Measurements from ENCODE around the gene FAT4.

Gene FAT4

GRCh38 chr4:125306533-125306932 lies 8.2 kb upstream of the FAT4 start:
- no peak for DNase-seq (ENCODE audit: low spot score in 2 of 2)
- Histone ChIP-seq H3K4me3 (no peak overlapping the region), H3K9me3 (no peaks in the 10 kb centered on the region), H3K36me3 (replicated peaks) (no peaks in the 10 kb centered on the region), H3K27me3 (ENCODE audit: low read depth) (no peaks in the 10 kb centered on the region), H3K4me1 (no peaks in the 10 kb centered on the region)
- in situ Hi-C loops (cut with MboI; ENCODE audit: low sequenced_read_pairs): loop anchor here (25.0 kb wide), 2 partner anchors 681 to 1281 kb away; no protein-coding TSS in a partner anchor

GRCh38 chr4:125311503-125311902 lies 3.3 kb upstream of the FAT4 start:
- Histone ChIP-seq H3K4me1 (peaks cover 13% of the 10 kb centered on the region), H3K9me3 (no peaks in the 10 kb centered on the region; the same call in 1 of the 2 replicates), H3K4me3 (no peak overlapping the region), H3K36me3 (replicated peaks) (no peaks in the 10 kb centered on the region), H3K27me3 (ENCODE audit: low read depth) (no peaks in the 10 kb centered on the region)
- in situ Hi-C loops (cut with MboI; ENCODE audit: low sequenced_read_pairs): loop anchor here (10.0 to 25.0 kb wide), 3 partner anchors 433 to 1276 kb away; no protein-coding TSS in a partner anchor
- no peak for DNase-seq (ENCODE audit: low spot score in 2 of 2)

- no peaks in the 10 kb centered on the region; the same call in none of the 2 replicates for H3K36me3 ChIP-seq (replicated peaks)
- peaks cover 13% of the 10 kb centered on the region for H3K4me1 ChIP-seq
- peak; percentile 74 to 92 for DNase-seq (ENCODE audit: low spot score in 2 of 2)
- H3K9me3 ChIP-seq: peaks cover 11% of the 10 kb centered on the region
- in situ Hi-C loops (cut with MboI; ENCODE audit: low sequenced_read_pairs): loop anchor here (10.0 to 25.0 kb wide), 3 partner anchors 431 to 1274 kb away; no protein-coding TSS in a partner anchor
- H3K27me3 ChIP-seq (ENCODE audit: low read depth): no peaks in the 10 kb centered on the region
- no peak overlapping the region for H3K4me3 ChIP-seq
Measured at GRCh38 chr4:125313497-125313896, 1.3 kb upstream of the FAT4 start.

GRCh38 chr4:125313989-125314667 lies 627 bp upstream of the FAT4 start:
- Histone ChIP-seq H3K36me3 (replicated peaks) (no peaks in the 10 kb centered on the region; the same call in none of the 2 replicates), H3K9me3 (peaks cover 11% of the 10 kb centered on the region), H3K27me3 (ENCODE audit: low read depth) (no peaks in the 10 kb centered on the region), H3K4me3 (peak overlapping the region; percentile 72), H3K4me1 (peaks cover 13% of the 10 kb centered on the region)
- in situ Hi-C loops (cut with MboI; ENCODE audit: low sequenced_read_pairs): loop anchor here (10.0 to 25.0 kb wide), 3 partner anchors 431 to 1273 kb away; no protein-coding TSS in a partner anchor
- peak in 1 of 2 experiments; percentile 60 for DNase-seq (ENCODE audit: low spot score in 2 of 2)

- H3K9me3 ChIP-seq: peaks cover 11% of the 10 kb centered on the region
- DNase-seq (ENCODE audit: low spot score in 2 of 2): peak; percentile 52 to 72
- peak overlapping the region; percentile 72 for H3K4me3 ChIP-seq
- H3K27me3 ChIP-seq (ENCODE audit: low read depth): no peaks in the 10 kb centered on the region
- no peaks in the 10 kb centered on the region; the same call in none of the 2 replicates for H3K36me3 ChIP-seq (replicated peaks)
- peaks cover 13% of the 10 kb centered on the region for H3K4me1 ChIP-seq
- in situ Hi-C loops (cut with MboI; ENCODE audit: low sequenced_read_pairs): loop anchor here (10.0 to 25.0 kb wide), 3 partner anchors 429 to 1272 kb away; no protein-coding TSS in a partner anchor
Measured at GRCh38 chr4:125315576-125316400, 1.0 kb downstream of the FAT4 start.

GRCh38 chr4:125316401-125316790 lies 1.6 kb downstream of the FAT4 start:
- Histone ChIP-seq H3K36me3 (replicated peaks) (no peaks in the 10 kb centered on the region; the same call in none of the 2 replicates), H3K9me3 (peaks cover 11% of the 10 kb centered on the region), H3K4me1 (peaks cover 13% of the 10 kb centered on the region), H3K4me3 (peak overlapping the region; percentile 72), H3K27me3 (ENCODE audit: low read depth) (no peaks in the 10 kb centered on the region)
- peak in 1 of 2 experiments; percentile 23 for DNase-seq (ENCODE audit: low spot score in 2 of 2)
- in situ Hi-C loops (cut with MboI; ENCODE audit: low sequenced_read_pairs): loop anchor here (10.0 to 25.0 kb wide), 3 partner anchors 428 to 1271 kb away; no protein-coding TSS in a partner anchor

- H3K4me3 ChIP-seq: no peak overlapping the region; the same call in 1 of the 2 replicates
- no peaks in the 10 kb centered on the region for H3K27me3 ChIP-seq (ENCODE audit: low read depth)
- peaks cover 11% of the 10 kb centered on the region for H3K9me3 ChIP-seq
- peaks cover 13% of the 10 kb centered on the region for H3K4me1 ChIP-seq
- in situ Hi-C loops (cut with MboI; ENCODE audit: low sequenced_read_pairs): loop anchor here (10.0 to 25.0 kb wide), 3 partner anchors 428 to 1270 kb away; no protein-coding TSS in a partner anchor
- H3K36me3 ChIP-seq (replicated peaks): no peaks in the 10 kb centered on the region; the same call in none of the 2 replicates
- DNase-seq (ENCODE audit: low spot score in 2 of 2): no peak
Measured at GRCh38 chr4:125316791-125317524, 2.2 kb downstream of the FAT4 start.

- in situ Hi-C loops (cut with MboI; ENCODE audit: low sequenced_read_pairs): loop anchor here (10.0 to 25.0 kb wide), 3 partner anchors 427 to 1270 kb away; no protein-coding TSS in a partner anchor
- H3K4me1 ChIP-seq: peaks cover 18% of the 10 kb centered on the region
- no peaks in the 10 kb centered on the region for H3K27me3 ChIP-seq (ENCODE audit: low read depth)
- no peak overlapping the region for H3K4me3 ChIP-seq
- H3K9me3 ChIP-seq: peaks cover 11% of the 10 kb centered on the region
- H3K36me3 ChIP-seq (replicated peaks): no peaks in the 10 kb centered on the region; the same call in none of the 2 replicates
- no peak for DNase-seq (ENCODE audit: low spot score in 2 of 2)
Measured at GRCh38 chr4:125317525-125317877, 2.7 kb downstream of the FAT4 start.

- in situ Hi-C loops (cut with MboI; ENCODE audit: low sequenced_read_pairs): loop anchor here (10.0 to 25.0 kb wide), 3 partner anchors 425 to 1268 kb away; no protein-coding TSS in a partner anchor
- Histone ChIP-seq H3K9me3 (peaks cover 11% of the 10 kb centered on the region), H3K36me3 (replicated peaks) (no peaks in the 10 kb centered on the region; the same call in none of the 2 replicates), H3K4me1 (peaks cover 13% of the 10 kb centered on the region), H3K27me3 (ENCODE audit: low read depth) (no peaks in the 10 kb centered on the region), H3K4me3 (no peak overlapping the region)
- DNase-seq (ENCODE audit: low spot score in 2 of 2): no peak
Measured at GRCh38 chr4:125319311-125319710, 4.6 kb downstream of the FAT4 start.

GRCh38 chr4:125321709-125322365 lies 7.1 kb downstream of the FAT4 start:
- Histone ChIP-seq H3K9me3 (peaks cover 9% of the 10 kb centered on the region), H3K4me1 (peaks cover 25% of the 10 kb centered on the region), H3K36me3 (replicated peaks) (no peaks in the 10 kb centered on the region; the same call in none of the 2 replicates), H3K4me3 (no peak overlapping the region), H3K27me3 (ENCODE audit: low read depth) (no peaks in the 10 kb centered on the region)
- in situ Hi-C loops (cut with MboI; ENCODE audit: low sequenced_read_pairs): loop anchor here (25.0 kb wide), 2 partner anchors 665 to 1265 kb away; no protein-coding TSS in a partner anchor
- DNase-seq (ENCODE audit: low spot score in 2 of 2): no peak

GRCh38 chr4:125322366-125322730 lies 7.6 kb downstream of the FAT4 start:
- Histone ChIP-seq H3K36me3 (replicated peaks) (no peaks in the 10 kb centered on the region; the same call in 1 of the 2 replicates), H3K27me3 (ENCODE audit: low read depth) (no peaks in the 10 kb centered on the region), H3K4me1 (peaks cover 25% of the 10 kb centered on the region), H3K4me3 (no peak overlapping the region), H3K9me3 (peaks cover 4% of the 10 kb centered on the region)
- in situ Hi-C loops (cut with MboI; ENCODE audit: low sequenced_read_pairs): loop anchor here (25.0 kb wide), 2 partner anchors 665 to 1265 kb away; no protein-coding TSS in a partner anchor
- no peak for DNase-seq (ENCODE audit: low spot score in 2 of 2)

GRCh38 chr4:125323654-125324053 lies 8.9 kb downstream of the FAT4 start:
- no peaks in the 10 kb centered on the region for H3K27me3 ChIP-seq (ENCODE audit: low read depth)
- H3K4me1 ChIP-seq: peaks cover 25% of the 10 kb centered on the region
- in situ Hi-C loops (cut with MboI; ENCODE audit: low sequenced_read_pairs): loop anchor here (25.0 kb wide), 2 partner anchors 664 to 1264 kb away; no protein-coding TSS in a partner anchor
- H3K36me3 ChIP-seq (replicated peaks): no peaks in the 10 kb centered on the region
- H3K4me3 ChIP-seq: no peak overlapping the region
- no peak for DNase-seq (ENCODE audit: low spot score in 2 of 2)
- H3K9me3 ChIP-seq: no peaks in the 10 kb centered on the region
